HG02642 (cell line): ENCODE data around the gene WNT2B.
"Not testable (repeated sequence)": the region's sequence is repeated elsewhere in the genome, so short reads cannot be mapped to it uniquely, and the experiment has no call there.

Experiments
- ATAC-seq: cut with Tn5 transposase; IDR thresholded peaks from one replicate; pipeline ENCODE4 v1.9.1; 2021; ENCODE audit warnings: mild to moderate bottlenecking; ENCODE audit not compliant: unreplicated experiment, poor library complexity

Gene WNT2B

DNA sequence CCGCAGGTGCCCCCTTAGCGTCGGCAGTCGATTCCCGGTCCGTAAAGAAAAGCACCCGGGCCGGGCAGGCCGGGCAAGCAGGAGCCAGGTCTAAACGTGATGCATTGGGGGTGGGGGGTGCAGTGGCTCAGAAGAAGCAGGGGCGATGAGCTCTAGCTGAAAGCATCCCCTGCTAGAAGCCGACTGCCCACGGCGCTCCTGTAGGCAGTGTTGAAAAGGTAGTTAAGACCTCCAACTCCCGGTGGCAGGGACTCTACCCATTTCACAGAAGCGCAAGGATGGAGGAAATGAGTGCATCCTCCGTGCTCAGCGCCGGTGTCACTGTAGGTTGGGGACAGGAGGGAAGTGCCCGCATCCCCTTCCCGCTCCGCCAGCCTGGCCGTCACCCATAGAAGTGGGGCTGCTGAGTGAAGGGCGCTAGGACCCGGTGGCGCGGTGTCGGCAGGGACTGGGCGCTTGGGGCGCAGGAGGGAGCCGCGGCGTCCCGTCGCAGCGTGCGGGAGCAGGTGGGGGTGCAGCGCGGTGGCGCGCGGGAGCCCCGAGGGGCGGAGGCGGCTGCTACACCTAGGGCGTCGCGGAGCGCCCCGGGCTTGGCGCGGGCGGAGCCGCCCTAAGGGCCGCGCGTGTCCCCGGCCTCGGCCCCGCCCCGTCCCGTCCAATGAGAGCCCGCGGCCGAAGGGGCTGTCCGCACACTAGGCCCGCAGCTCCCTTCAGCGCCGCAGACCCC lies at the start of gene WNT2B:
Gene WNT2B, plus strand, starts transcription at position 688 of the 727 bp plus-strand sequence. CDS start 298 bp downstream, outside the sequence.
- no peak for ATAC-seq

DNA sequence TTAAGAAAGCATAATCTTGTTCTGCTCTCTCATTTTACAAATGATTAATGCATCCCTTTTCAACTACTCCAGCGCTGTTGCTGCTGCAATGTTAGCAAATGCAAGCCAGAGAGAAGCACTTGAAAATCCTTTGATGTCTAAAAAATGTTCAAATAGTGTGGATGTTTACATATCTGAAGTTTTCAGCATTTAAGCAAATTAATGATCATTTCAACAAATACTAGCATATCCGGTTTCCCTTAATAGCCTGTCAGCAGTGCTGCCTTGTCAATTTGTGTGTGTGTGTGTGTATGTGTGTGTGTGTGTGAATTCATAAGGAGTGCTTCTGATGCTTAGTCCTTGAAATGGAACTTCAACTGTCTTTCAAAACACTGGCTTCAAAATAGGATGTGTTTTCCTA lies 48.1 kb upstream of the WNT2B start:
- ATAC-seq, result no peak

DNA sequence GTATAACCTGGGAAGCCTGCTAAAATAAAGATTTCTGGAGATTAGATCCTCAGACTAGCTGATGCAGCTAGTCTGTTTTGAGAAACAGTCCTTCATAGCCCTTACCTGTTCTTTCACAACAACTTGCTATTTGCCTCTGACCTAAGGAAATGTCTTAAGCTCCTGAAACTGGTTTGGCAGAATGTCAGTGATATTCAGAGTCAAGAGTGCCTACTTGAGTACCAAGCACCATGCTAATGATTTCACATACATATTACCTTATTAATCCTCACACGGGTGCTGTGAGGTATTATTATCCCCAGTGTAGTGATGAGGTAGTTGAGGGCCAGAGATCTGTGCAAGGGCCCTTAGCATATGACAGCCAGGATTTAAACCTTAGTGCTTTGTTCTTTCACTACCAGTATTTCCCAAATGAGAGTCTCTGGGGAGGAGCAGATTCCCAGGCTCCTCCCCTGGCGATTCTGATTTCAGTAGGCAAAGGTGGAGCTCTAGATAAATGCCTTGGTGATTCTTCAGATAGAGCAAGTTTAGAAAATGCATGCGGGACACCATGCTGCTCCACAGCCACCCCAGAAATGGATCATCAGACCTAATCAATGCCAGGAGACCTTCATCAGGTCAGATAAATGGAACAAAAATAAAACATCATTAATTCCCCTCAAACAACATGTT lies 47.4 kb upstream of the WNT2B start:
- ATAC-seq, result no peak

DNA sequence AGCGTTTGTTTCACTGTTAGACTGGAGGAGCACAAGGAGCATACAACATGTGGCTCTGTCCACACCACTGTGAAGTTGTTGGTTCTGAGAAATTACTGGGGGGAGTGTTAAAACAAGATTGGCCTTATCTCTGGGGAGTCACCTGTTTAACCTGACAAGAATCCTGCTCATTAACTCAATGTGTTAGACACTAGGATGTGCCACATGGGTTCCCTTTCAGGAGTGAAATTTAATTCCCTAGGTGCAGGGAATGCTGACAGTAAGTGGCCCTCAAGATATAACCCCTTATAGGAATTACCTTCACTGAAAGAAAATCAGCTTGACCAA lies 45.8 kb upstream of the WNT2B start:
- no peak for ATAC-seq

DNA sequence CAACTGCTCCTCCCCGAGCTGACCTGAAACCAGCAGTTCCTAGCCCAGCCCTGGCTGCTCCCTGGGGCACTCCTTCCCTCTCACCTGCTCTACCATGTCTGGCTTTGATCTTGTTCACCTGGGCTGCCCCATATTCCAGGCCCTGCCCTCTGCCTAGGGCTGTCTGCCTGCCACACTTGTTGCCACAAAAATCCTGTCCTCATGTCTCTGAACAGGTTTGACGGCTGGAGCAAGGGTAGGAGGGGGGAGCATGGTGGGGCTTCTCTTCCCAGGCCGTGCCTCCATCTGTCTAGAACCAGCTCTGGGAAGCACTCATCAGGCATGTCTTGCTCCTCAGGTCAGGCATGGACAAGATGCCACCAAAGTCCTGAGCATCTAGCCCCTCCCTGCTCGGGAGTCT lies 44.3 kb upstream of the WNT2B start:
- no peak for ATAC-seq

DNA sequence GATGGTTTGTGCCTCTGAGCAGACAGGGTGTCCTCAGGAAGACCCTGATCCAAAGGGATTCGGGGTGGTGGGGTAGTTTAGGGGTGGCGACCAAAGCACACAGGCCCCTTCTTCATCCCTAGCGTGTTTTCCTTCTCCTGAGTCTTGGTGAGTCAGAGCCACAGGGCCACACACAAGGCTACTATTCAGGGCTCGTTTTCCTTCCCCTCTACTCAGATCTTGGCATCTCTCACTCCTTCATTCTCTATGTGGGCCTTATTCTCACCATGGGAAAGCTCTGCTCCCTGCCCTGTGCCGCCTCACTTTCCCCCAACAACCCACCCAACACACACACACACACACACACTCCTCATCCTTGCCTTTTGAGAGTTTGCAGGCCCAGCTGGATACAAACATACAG lies 43.6 kb upstream of the WNT2B start:
- ATAC-seq, result no peak

DNA sequence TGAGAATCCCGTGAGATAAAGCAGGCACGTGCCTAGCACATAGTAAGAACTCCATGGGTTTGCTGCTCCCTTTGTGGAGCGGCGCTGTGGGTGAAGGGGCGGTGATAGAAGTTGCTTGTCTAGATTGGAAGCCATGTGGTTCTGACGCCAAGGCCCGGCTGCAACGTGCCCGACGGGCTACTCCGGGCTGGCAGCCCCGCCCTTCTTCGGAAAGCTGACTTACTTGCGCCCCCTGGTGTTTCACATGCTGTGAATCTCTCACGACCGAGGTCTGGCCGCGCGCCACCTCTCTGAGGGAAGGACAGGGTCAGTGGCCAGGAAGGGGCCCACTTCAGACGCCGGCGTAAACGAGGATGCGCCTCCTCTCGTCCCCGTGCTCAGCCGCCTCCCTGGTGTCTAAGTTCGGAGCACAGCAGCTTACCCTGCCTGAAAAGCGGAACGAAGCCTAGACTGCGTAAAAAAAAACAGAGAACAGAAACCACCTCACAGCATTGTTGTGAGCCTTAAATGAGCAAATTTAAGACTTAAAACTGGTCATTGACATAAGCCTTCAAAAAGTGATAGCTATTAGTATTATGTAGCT lies 42.6 kb upstream of the WNT2B start:
- peak; percentile 87 for ATAC-seq

DNA sequence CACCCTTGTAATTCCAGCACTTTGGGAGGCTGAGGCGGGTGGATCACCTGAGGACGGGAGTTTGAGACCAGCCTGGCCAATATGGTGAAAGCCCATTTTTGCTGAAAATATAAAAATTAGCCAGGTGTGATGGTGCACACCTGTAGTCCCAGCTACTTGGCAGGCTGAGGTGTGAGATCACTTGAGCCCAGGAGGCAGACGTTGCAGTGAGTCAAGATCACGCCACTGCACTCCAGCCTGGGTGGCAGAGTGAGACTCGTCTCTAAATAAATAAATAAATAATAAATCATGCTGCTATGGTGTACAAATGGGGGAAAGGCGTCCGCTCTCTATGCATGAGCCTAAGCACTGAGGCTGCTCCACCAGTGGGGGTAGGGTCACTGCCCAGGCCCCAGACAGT lies 38.4 kb upstream of the WNT2B start:
- ATAC-seq, result not testable (repeated sequence)

DNA sequence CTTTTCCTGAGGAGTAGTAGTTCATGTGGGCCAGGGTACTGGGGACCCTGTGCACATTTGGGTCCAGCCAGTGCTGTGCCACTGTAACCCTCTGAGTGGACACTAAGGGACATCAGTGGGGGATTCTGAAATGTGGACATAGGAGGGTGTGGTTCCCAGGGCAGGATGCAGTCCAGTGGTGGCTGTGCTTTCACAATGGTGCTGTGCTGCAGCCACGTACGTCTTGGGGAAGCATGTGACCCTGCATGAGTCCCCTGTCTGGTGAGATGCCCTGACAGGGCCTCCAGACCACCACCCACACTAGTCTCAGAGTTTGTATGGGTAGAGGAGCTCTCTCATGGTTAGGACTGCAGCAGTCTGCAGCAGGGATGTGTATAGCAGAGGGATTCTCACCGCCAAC lies 37.8 kb upstream of the WNT2B start:
- ATAC-seq, result no peak

DNA sequence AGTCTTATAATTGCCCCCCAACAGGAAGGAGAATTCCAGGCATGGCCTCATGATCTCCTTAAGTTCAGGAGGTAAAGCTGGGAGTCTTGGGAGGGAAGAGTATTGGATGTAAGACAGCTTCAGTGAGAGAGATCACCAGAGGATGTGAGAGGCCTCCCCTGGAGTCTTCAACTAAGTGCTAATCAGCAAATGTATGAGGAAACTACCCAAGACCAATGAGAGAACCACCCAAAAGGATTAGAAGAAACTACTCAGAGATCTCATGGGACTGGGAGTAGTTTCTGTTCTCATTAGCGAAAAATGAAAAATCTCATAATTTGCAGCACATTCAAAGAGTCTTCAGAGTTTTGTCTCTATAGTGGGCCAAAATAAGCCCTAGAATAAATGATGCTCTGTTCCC lies 36.6 kb upstream of the WNT2B start:
- ATAC-seq, result no peak

DNA sequence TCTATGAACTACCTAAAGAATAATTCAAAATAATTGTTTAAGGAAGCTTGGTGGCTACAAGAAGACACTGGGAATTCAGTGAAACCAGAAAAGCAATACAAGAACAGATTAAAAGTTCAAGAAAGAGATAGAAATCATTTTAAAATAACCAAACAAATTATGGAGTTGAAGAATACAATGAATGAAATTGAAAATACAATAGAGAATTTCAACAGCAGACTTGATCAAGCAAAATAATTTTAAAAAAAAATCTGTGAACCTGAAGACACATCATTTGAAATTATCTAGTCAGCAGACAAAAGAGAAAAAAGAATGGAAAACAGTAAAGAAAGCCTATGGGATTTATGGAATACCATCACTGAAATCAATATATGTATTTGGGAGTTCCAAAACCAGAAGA lies 31.2 kb upstream of the WNT2B start:
- ATAC-seq, result no peak

DNA sequence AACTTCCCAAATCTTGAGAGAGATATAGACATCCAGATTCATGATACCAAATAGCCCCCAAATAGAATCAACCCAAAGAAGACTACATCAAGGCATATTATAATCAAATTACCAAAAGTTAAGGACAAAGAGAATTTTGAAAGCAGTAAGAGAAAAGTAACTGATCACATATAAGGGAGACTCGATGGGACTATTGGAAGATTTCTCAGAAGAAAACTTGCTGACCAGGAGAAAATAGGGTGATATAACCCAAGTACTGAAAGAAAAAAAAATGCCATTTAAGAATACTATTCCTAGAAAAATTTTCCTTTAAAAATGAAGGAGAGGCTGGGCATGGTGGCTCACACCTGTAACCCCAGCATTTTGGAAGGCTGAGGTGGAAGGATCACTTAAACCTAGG lies 30.5 kb upstream of the WNT2B start:
- ATAC-seq, result no peak

DNA sequence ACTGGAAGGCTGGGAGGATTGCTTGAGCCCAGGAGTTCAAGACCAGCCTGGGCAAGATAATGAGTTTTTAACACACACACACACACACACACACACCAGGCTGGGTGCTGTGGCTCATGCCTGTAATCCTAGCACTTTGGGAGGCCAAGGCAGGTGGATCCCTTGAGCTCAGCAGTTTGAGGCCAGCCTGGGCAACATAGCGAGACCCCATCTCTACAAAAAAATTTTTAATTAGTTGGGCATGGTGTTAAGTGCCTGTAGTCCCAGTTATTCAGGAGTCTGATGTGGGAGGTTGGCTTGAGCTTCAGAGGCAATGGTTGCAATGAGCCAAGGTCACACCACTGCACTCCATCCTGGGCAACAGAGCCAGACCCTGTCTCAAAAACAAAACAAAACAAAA lies 22.7 kb upstream of the WNT2B start:
- ATAC-seq, result not testable (repeated sequence)

DNA sequence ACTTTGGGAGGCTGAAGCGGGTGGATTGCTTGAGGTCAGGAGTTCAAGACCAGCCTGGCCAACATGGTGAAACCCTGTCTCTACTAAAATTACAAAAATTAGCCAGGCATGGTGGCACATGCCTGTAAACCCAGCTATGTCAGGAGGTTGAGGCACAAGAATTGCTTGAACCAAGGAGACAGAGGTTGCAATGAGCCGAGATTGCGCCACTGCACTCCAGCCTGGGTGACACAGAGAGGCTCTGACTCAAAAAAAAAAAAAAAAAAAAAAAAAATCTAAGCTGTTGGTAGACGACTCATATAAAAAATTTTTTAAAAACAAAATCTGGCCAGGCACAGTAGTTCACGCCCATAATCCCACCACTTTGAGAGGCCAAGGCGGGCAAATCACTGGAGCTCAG lies 21.1 kb upstream of the WNT2B start:
- ATAC-seq, result not testable (repeated sequence)

DNA sequence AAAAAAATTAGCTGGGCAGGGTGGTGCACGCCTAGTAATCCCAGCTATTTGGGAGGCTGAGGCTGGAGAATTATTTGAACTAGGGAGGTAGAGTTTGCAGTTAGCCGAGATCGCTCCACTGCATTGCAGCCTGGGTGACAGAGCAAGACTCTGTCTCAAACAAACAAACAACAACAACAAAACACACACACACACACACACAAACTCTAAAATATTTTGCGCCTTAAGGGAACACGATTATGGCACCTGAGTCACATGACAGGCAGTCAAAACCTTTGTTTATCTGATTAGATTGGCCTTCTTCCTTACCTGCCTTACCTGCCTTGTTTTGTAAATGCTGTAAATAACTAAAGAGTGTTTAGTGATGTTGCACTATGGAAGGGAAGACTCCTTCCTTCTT lies 20.6 kb upstream of the WNT2B start:
- ATAC-seq, result no peak

DNA sequence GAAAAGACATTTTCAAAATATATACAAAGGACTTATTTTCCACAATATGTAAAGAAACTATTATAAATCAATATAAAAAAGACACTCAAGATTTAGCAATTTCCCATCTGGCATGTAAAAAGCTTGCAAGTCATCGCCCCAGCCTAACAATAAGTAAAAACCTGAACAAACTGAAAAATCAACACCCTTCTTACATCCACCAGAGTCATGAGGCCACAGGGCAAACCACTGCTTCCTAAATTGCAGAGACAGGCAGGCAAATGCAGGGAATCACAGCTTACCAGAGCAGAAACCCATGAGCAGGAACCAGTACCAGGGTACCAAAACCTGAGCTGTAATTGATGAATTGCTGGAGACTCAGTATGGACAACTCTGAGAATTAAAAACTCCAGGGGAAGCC lies 16.7 kb upstream of the WNT2B start:
- no peak for ATAC-seq

DNA sequence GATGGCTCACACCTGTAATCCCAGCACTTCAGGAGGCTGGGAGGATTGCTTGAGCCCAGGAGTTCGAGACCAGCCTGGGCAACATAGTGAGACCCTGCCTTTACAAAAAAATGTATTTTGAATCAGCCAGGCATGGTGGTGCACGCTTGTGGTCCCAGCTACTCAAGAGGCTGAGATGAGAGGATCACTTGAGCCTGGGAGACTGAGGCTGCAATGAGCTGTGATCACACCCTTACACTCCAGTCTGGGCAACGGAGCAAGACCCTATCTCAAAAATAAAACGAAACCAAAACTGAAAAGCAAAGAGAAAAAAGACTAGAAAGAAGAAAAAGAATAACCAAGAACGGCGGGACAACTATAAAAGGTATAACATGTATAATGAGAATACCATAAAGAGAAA lies 15.4 kb upstream of the WNT2B start:
- ATAC-seq, result no peak

DNA sequence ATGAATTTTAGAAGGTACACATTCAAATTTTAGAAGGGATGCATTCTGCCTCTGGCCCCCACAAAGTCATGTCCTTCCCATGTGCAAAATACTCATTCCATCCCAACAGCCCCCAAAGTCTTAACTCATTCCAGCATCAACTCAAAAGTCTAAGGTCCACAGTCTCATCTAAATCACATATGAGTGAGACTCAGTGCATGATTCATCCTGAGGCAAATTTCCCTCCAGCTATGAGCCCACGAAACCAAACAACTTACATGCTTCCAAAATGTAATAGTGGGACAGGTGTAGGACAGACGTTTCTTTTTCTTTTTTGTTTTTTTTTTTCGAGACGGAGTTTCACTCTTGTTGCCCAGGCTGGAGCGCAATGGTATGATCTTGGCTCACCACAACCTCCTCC lies 12.5 kb upstream of the WNT2B start:
- no peak for ATAC-seq

DNA sequence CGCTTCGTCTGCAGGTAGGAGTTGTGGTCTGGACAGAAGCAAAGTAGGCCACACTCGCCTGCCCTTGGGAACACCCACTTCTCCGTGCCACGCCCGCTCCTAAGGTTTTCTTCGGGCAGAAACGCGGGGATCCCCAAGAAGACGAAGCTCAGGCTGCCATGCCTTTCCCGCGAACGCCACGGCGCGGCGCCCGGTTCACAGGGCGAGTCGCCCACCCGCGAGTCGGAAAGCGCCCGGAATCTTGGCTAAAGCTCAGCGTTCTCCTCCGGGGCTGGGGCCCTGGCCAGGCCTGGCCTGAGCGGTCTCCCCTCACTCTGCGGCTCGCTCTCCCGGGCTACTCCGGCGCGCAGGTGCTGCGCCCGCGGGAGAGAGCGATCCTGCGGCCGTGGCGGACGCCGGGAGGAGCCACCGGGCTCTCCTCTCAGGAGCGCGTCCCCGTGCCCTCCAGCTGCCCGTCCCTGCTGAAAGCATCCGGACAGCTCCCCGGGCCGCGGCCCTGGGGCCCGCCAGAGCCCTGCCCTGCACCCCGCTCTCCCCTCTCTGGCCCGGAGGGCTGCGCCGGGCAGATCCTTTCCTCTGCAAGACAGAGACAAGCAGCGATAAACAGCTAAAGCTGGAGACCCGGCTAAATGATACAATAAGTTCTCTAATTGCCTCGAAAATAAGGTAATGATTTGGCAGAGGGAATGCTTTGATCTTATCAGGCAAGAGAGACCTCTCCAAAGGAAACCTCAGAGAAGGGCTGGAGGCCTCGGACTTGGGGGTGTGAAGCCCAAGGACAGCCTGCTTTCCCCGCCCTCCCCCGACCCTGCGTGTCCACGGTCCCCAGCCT lies 6.7 kb upstream of the WNT2B start:
- ATAC-seq, result peak; percentile 64

DNA sequence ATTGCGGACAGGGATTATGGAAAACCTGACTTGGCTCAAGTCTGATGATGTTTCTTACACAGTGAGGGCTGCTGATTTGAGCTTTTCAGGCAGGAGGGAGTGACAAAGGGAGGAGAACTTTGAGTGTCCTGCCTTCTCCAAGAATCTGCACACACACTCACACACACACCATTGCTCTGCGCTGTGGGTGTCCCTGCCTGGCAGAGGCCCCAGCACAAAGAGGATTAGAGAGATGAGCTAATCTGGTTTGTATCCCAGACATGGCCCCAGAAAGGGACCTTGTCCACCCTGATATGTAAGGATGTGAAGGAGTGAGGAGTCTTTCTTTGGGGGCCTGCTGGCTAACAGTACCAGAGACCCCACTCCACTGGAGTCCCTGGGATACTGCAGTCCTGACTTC lies 5.9 kb upstream of the WNT2B start:
- ATAC-seq, result no peak

DNA sequence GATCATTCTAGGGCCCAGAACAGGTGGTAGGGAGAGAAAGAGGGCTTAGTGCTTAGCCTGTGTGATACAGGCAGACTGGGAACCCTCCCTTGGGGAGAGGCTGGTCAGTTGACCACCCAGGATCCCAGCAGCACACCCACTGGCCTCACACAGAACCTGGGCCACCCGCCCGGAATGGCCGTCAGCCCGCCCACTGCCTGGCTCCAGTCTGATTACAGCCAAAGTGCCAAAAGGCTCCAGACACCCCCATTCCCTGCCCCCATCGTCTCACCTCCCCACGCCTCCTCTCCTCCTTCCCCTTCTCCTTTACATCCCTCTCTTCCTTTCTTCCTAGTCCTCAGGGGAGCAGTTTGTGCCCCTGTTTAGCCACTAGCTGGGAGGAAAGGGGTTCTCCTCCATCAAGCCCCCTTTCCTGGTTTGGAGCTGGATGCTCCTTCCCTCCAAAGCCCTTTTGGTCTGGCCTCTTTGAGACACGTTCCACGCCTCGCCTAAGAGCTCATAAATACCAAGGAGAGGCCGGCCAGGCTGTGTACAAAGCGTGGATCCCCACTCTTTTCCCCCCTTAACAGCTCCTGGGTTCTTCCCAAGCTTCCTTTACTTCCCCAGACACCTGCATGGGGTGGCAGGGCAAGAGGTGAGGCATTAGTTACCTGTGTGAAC lies 4.6 kb upstream of the WNT2B start:
- no peak for ATAC-seq
